Measurements from ENCODE around the gene ABCA1. TPM values are rescaled to one million over a fixed set of nuclear protein-coding genes. Genes with fewer than 3 reads are reported as not detected.
A peak's percentile ranks its signal among the peaks of the same experiment; 100 is the strongest.

ABCA1 gene
- polyA plus RNA-seq, 3 donors: 2.0 to 5.1 (median 2.7) TPM

GRCh38 chr9:104912606-104913005 lies 15.3 kb downstream of the ABCA1 start:
- H3K4me3 Mint-ChIP-seq: no peak overlapping the region
- Histone ChIP-seq H3K9ac (ENCODE audit: insufficient read depth, low read length, poor library complexity, severe bottlenecking) (no peak overlapping the region), H4K20me1 (ENCODE audit: insufficient read depth, low read length) (peaks cover 92% of the 10 kb centered on the region), H3K4me2 (replicated peaks; ENCODE audit: extremely low read depth, low read length, poor library complexity, severe bottlenecking) (no peak overlapping the region), H3K36me3 (replicated peaks in 1 of 2; ENCODE audit: control insufficient read depth in 1 of 2, insufficient read depth in 2 of 2, low read length in 2 of 2) (no peaks in the 10 kb centered on the region), H3K9me3 (replicated peaks in 1 of 2; ENCODE audit: control insufficient read depth in 1 of 2, insufficient read depth in 1 of 2, low read length in 2 of 2) (no peaks in the 10 kb centered on the region), H2AFZ (ENCODE audit: insufficient read depth, low read depth, low read length, poor library complexity, severe bottlenecking) (no peak overlapping the region), H3K27ac (ENCODE audit: low read depth in 1 of 2, low read length in 2 of 2) (no peak overlapping the region), H3K4me3 (replicated peaks in 1 of 3; ENCODE audit: low read depth in 2 of 3, low read length in 3 of 3) (no peak overlapping the region), H3K4me1 (ENCODE audit: control insufficient read depth in 1 of 2, insufficient read depth in 2 of 2, low read length in 2 of 2) (peaks cover 24 to 29% of the 10 kb centered on the region in 2 donors), H3K79me2 (ENCODE audit: insufficient read depth, low read length) (peaks cover 24% of the 10 kb centered on the region), H3K27me3 (ENCODE audit: control insufficient read depth in 2 of 2, insufficient read depth in 2 of 2, low read length in 2 of 2) (no peaks in the 10 kb centered on the region)
- H3K27ac Mint-ChIP-seq: no peak overlapping the region
- H3K36me3 Mint-ChIP-seq: peaks cover 0 to 10% of the 10 kb centered on the region in 2 donors
- intact Hi-C loops (cut with micrococcal nuclease): loop anchor here in 1 of 2 donors (5.0 kb wide), 1 partner anchor 50 kb away; no protein-coding TSS in a partner anchor
- no CpG with 5 or more reads among the region's 3 CpGs for WGBS (ENCODE audit: insufficient coverage)
- DNase-seq: no peak
- H3K4me1 Mint-ChIP-seq: peaks cover 38% of the 10 kb centered on the region
- peaks cover 0 to 2% (median 0%) of the 10 kb centered on the region in 3 donors for H3K27me3 Mint-ChIP-seq (ENCODE audit: low read depth in 3 of 3)
- TF ChIP-seq CTCF (IDR thresholded peaks at IDR 0.05): no peak
- no peaks in the 10 kb centered on the region for H3K9me3 Mint-ChIP-seq

- H3K79me2 ChIP-seq (ENCODE audit: insufficient read depth, low read length): peaks cover 24% of the 10 kb centered on the region
- H4K20me1 ChIP-seq (ENCODE audit: insufficient read depth, low read length): peaks cover 97% of the 10 kb centered on the region
- H3K36me3 ChIP-seq (replicated peaks in 1 of 2; ENCODE audit: control insufficient read depth in 1 of 2, insufficient read depth in 2 of 2, low read length in 2 of 2): no peaks in the 10 kb centered on the region
- intact Hi-C loops (cut with micrococcal nuclease): loop anchor here in 1 of 2 donors (5.0 kb wide), 1 partner anchor 49 kb away; no protein-coding TSS in a partner anchor
- H3K27ac ChIP-seq (ENCODE audit: low read depth in 1 of 2, low read length in 2 of 2): no peak overlapping the region
- Mint-ChIP-seq H3K9me3 (no peaks in the 10 kb centered on the region), H3K27me3 (ENCODE audit: low read depth in 3 of 3) (peaks cover 0 to 2% (median 0%) of the 10 kb centered on the region in 3 donors), H3K4me1 (peaks cover 42% of the 10 kb centered on the region), H3K36me3 (peaks cover 0 to 10% of the 10 kb centered on the region in 2 donors), H3K4me3 (no peak overlapping the region), H3K27ac (peak overlapping the region in 2 of 7 donors; percentile 14 to 72)
- peak in 2 of 3 donors; percentile 42 to 56 for DNase-seq
- H3K4me1 ChIP-seq (ENCODE audit: control insufficient read depth in 1 of 2, insufficient read depth in 2 of 2, low read length in 2 of 2): peaks cover 24 to 29% of the 10 kb centered on the region in 2 donors
- no peak overlapping the region for H3K4me3 ChIP-seq (replicated peaks in 1 of 3; ENCODE audit: low read depth in 2 of 3, low read length in 3 of 3)
- H3K9ac ChIP-seq (ENCODE audit: insufficient read depth, low read length, poor library complexity, severe bottlenecking): no peak overlapping the region
- no peak overlapping the region for H2AFZ ChIP-seq (ENCODE audit: insufficient read depth, low read depth, low read length, poor library complexity, severe bottlenecking)
- TF ChIP-seq CTCF (IDR thresholded peaks at IDR 0.05): no peak
- no peaks in the 10 kb centered on the region for H3K27me3 ChIP-seq (ENCODE audit: control insufficient read depth in 2 of 2, insufficient read depth in 2 of 2, low read length in 2 of 2)
- H3K4me2 ChIP-seq (replicated peaks; ENCODE audit: extremely low read depth, low read length, poor library complexity, severe bottlenecking): no peak overlapping the region
- H3K9me3 ChIP-seq (replicated peaks in 1 of 2; ENCODE audit: control insufficient read depth in 1 of 2, insufficient read depth in 1 of 2, low read length in 2 of 2): no peaks in the 10 kb centered on the region
- no CpG with 5 or more reads among the region's 4 CpGs for WGBS (ENCODE audit: insufficient coverage)
These were observed 16.8 kb downstream of the ABCA1 start for GRCh38 chr9:104911032-104911607.

All from CD14-positive monocyte (primary cell).